HEK293T (cell line): ENCODE measurements around the gene BPTF.
"Not testable (repeated sequence)": the region's sequence is repeated elsewhere in the genome, so short reads cannot be mapped to it uniquely, and the experiment has no call there.

Source experiments
- ARNT ChIP-seq: fragments of 450-650 bp; IDR thresholded peaks from 2 replicates; pipeline ENCODE4 v1.6.1; 2017; ENCODE audit warnings: mild to moderate bottlenecking
- BHLHE40 ChIP-seq: fragments of 450-650 bp; IDR thresholded peaks from 2 replicates; pipeline ENCODE4 v1.6.1; 2016; ENCODE audit warnings: mild to moderate bottlenecking, moderate library complexity, borderline replicate concordance
- FOXK2 ChIP-seq: fragments of 450-650 bp; IDR thresholded peaks from 2 replicates; pipeline ENCODE4 v1.6.1; 2016; ENCODE audit warnings: mild to moderate bottlenecking
- FOXM1 ChIP-seq: fragments of 450-650 bp; IDR thresholded peaks from 2 replicates; pipeline ENCODE4 v1.6.1; 2017; ENCODE audit warnings: mild to moderate bottlenecking, borderline replicate concordance
- HDGF ChIP-seq: fragments of 450-650 bp; IDR thresholded peaks from 2 replicates; pipeline ENCODE4 v1.6.1; 2017; ENCODE audit warnings: antibody characterized with exemption, borderline replicate concordance
- NFRKB ChIP-seq: fragments of 450-650 bp; IDR thresholded peaks from 2 replicates; pipeline ENCODE4 v1.6.1; 2016; ENCODE audit warnings: mild to moderate bottlenecking, moderate library complexity
- PKNOX1 ChIP-seq: fragments of 450-650 bp; IDR thresholded peaks from 2 replicates; pipeline ENCODE4 v1.6.1; 2016
- SP1 ChIP-seq: fragments of 450-650 bp; IDR thresholded peaks from 2 replicates; pipeline ENCODE4 v1.6.1; 2017
- SUZ12 ChIP-seq: fragments of 450-650 bp; IDR thresholded peaks from 2 replicates; pipeline ENCODE4 v1.6.1; 2016; ENCODE audit warnings: mild to moderate bottlenecking
- TARDBP ChIP-seq: fragments of 450-650 bp; IDR thresholded peaks from 2 replicates; pipeline ENCODE4 v1.6.1; 2016

- TF ChIP-seq FOXK2, PKNOX1, TARDBP, SUZ12, HDGF, ARNT, BHLHE40, FOXM1, NFRKB, SP1: not testable (repeated sequence)
Observed at GRCh38 chr17:67910117-67910803, 85.0 kb downstream of the BPTF start.
